Right ventricle myocardium inferior (tissue), 1 donor: ENCODE results near the gene TRAK1. TPM values are rescaled to one million over a fixed set of nuclear protein-coding genes. Genes with fewer than 3 reads are reported as not detected.

Experiments used
- ATAC-seq: fragments of 200-7000 bp; cut with Tn5 transposase; one replicate; pipeline ENCODE4 v1.9.1; 2020; ENCODE audit warnings: mild to moderate bottlenecking, moderate library complexity
- DNase-seq: peaks from one replicate; pipeline ENCODE4 v3.0.0; 2021; ENCODE audit errors: missing footprints
- intact Hi-C: fragments of 100-400 bp; cut with DNase I; formaldehyde crosslinking; loops from one replicate; pipeline ENCODE4 v1.11.0; 2022
- total RNA-seq: library from RNA; stranded (reverse); fragmentation: NEBNext Ultra II Directional; extraction: Animal tissue kit (Norgen Biotek cat#: 25700); gene quantifications from one replicate; pipeline ENCODE4 v1.2.1, GENCODE V29; 2021
- donor health status: DM: no; HTN: yes; CAD: no; lungs with severe emphysema.

Gene TRAK1
- total RNA-seq, 1 donor from 2014 or later: 267 TPM

- intact Hi-C loops: no loop called here
- DNase-seq (no peak), ATAC-seq (no peak)
Measured at GRCh38 chr3:42230860-42231259, 139.7 kb downstream of the TRAK1 start.

DNA sequence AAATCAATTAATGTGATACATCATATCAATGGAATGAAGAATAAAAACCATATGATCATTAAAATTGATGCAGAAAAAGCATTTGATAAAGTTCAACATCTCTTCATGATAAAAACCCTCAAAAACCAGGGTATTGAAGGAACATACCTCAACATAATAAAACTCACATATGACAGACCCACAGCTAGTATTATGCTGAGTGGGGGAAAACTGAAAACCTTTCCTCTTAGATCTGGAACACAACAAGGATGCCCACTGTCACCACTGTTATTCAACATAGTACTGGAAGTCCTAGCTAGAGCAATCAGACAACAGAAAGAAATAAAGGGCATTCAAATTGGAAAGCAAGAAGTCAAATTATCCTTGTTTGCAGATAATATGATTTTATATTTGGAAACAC lies 144.4 kb downstream of the TRAK1 start:
- ATAC-seq: no peak
- intact Hi-C loops: no loop called here
- DNase-seq: no peak

- intact Hi-C loops: no loop called here
- ATAC-seq (no peak), DNase-seq (no peak)
Measured at GRCh38 chr3:42236611-42237010, 145.5 kb downstream of the TRAK1 start.

GRCh38 chr3:42246091-42246490 lies 154.9 kb downstream of the TRAK1 start:
- no peak for ATAC-seq
- no peak for DNase-seq
- intact Hi-C loops: loop anchor here (2.0 to 5.0 kb wide), 2 partner anchors 199 to 301 kb away; no protein-coding TSS in a partner anchor

- no peak for DNase-seq
- intact Hi-C loops: loop anchor here (2.0 to 5.0 kb wide), 2 partner anchors 197 to 300 kb away; no protein-coding TSS in a partner anchor
- ATAC-seq: peak; percentile 23
Measured at GRCh38 chr3:42247576-42248027, 156.4 kb downstream of the TRAK1 start.

DNA sequence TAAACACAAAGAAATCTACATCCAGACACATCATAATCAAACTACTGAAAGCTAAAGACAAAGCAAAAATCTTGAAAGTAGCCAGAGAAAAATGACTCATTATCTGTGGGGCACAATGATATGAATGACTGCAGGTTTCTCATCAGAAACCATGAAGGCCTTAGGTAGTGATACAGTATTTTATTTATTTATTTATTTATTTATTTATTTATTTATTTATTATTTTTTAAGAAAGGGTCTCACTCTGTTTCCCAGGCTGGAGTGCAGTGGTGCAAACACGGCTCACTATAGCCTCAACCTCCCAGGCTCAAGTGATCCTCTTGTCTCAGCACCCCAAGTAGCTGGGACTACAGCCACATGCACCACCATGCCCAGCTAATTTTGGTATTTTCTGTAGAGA lies 159.6 kb downstream of the TRAK1 start:
- intact Hi-C loops: no loop called here
- no peak for DNase-seq
- no peak for ATAC-seq

- DNase-seq (no peak), ATAC-seq (no peak)
- intact Hi-C loops: no loop called here
Measured at GRCh38 chr3:42254566-42254965, 163.4 kb downstream of the TRAK1 start.

DNA sequence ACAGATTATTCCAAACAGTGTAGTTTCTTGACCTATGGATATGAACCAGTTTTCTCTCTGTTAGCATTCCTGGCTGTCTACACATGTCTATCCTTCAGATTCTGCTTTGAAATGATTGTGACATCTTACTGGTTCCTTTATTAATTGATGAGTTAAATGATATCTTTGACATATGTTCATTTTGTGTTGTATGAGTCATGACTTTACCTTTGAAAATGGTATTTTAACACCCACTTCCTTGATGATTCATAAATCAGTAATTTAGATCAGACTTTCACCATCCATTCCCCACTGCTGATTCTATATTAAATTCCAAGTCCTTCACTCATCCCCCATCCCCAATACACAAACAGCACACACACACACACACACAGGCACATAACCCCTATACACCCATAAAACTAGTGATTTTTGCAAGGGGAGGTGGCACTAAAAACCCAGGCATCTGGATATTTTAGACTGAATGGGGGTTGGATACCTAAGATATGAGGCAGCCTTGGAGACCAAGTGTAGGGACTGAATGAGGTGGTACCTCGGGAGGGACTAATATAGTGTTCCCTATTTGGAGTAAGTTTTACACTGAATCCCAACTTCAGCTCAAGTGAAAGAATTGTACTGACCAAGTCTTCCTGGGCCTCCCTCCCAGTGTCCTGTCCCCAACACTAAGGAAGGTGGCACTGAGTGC lies 165.1 kb downstream of the TRAK1 start:
- intact Hi-C loops: no loop called here
- no peak for DNase-seq
- no peak for ATAC-seq

- DNase-seq (no peak), ATAC-seq (no peak)
- intact Hi-C loops: no loop called here
Measured at GRCh38 chr3:42257007-42257406, 165.8 kb downstream of the TRAK1 start.

- peak; percentile 39 for ATAC-seq
- intact Hi-C loops: no loop called here
Measured at GRCh38 chr3:42262525-42262924, 171.4 kb downstream of the TRAK1 start.

GRCh38 chr3:42263354-42264346 lies 172.5 kb downstream of the TRAK1 start:
- intact Hi-C loops: no loop called here
- DNase-seq: no peak
- ATAC-seq: no peak

More at GRCh38 chr3:42262525-42262924, 171.4 kb downstream of the TRAK1 start:
- no peak for DNase-seq

GRCh38 chr3:42264399-42265058 lies 173.4 kb downstream of the TRAK1 start:
- ATAC-seq: peak; percentile 23
- peak; percentile 71 for DNase-seq
- intact Hi-C loops: no loop called here

GRCh38 chr3:42265059-42265991 lies 174.2 kb downstream of the TRAK1 start:
- DNase-seq: no peak
- intact Hi-C loops: no loop called here
- no peak for ATAC-seq

DNA sequence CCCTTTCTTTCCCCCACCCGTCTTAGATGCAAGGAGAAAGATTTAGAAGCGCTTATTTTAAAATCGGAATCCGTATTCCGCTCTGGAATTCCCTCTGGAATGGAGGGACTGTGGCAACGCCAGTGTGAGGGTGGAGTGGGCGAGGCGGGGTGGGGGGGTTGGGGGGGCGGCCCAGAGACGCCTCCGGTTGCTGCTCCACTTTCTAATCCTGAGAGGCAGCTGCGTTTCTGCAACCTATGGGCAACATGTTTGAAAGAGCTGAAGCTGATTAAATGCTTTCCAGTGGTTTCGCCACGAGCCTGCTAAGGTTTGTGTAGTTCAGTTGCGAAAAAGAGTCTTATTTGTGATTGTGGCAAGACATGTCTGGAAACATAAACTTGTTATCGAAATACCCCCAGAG lies 174.9 kb downstream of the TRAK1 start, which contains the start of gene CCK:
Gene CCK, minus strand, starts transcription at position 101 of the 400 bp plus-strand sequence. CDS start 2,555 bp downstream, outside the sequence.
- no peak for DNase-seq
- ATAC-seq: no peak
- intact Hi-C loops: no loop called here

- ATAC-seq: no peak
- intact Hi-C loops: no loop called here
- no peak for DNase-seq
Measured at GRCh38 chr3:42267878-42268277, 176.7 kb downstream of the TRAK1 start.

GRCh38 chr3:42269647-42270046 lies 178.5 kb downstream of the TRAK1 start:
- no peak for ATAC-seq
- no peak for DNase-seq
- intact Hi-C loops: no loop called here

- no peak for ATAC-seq
- DNase-seq: no peak
- intact Hi-C loops: no loop called here
Measured at GRCh38 chr3:42270561-42270960, 179.4 kb downstream of the TRAK1 start.

- intact Hi-C loops: no loop called here
- ATAC-seq: no peak
- no peak for DNase-seq
Measured at GRCh38 chr3:42271786-42272185, 180.6 kb downstream of the TRAK1 start.
